ENCODE data around the gene ANKRD9. TPM values are rescaled to one million over a fixed set of nuclear protein-coding genes. Genes with fewer than 3 reads are reported as not detected.

The ANKRD9 gene
- total RNA-seq, 1 experiment from 2014 or later: 47.9 TPM

- in situ Hi-C loops (cut with HindIII; ENCODE audit: low pct_unique_long_range_greater_than_20kb, low sequenced_read_pairs): no loop called here
- DNase-seq (ENCODE audit: low read depth, low spot score): no peak
Measured at GRCh38 chr14:102469261-102469660, 40.3 kb downstream of the ANKRD9 start.

- in situ Hi-C loops (cut with HindIII; ENCODE audit: low pct_unique_long_range_greater_than_20kb, low sequenced_read_pairs): no loop called here
- no peak for DNase-seq (ENCODE audit: low read depth, low spot score)
Measured at GRCh38 chr14:102464846-102465341, 44.7 kb downstream of the ANKRD9 start.

GRCh38 chr14:102464006-102464405 is 45.6 kb downstream of the ANKRD9 start:
- DNase-seq (ENCODE audit: low read depth, low spot score): no peak
- in situ Hi-C loops (cut with HindIII; ENCODE audit: low pct_unique_long_range_greater_than_20kb, low sequenced_read_pairs): no loop called here

- in situ Hi-C loops (cut with HindIII; ENCODE audit: low pct_unique_long_range_greater_than_20kb, low sequenced_read_pairs): no loop called here
- no peak for DNase-seq (ENCODE audit: low read depth, low spot score)
Measured at GRCh38 chr14:102462391-102462790, 47.2 kb downstream of the ANKRD9 start.

- DNase-seq (ENCODE audit: low read depth, low spot score): no peak
- in situ Hi-C loops (cut with HindIII; ENCODE audit: low pct_unique_long_range_greater_than_20kb, low sequenced_read_pairs): no loop called here
Measured at GRCh38 chr14:102461490-102462338, 47.9 kb downstream of the ANKRD9 start.

- in situ Hi-C loops (cut with HindIII; ENCODE audit: low pct_unique_long_range_greater_than_20kb, low sequenced_read_pairs): no loop called here
- DNase-seq (ENCODE audit: low read depth, low spot score): no peak
Measured at GRCh38 chr14:102457509-102457908, 52.1 kb downstream of the ANKRD9 start.

GRCh38 chr14:102454711-102455110 is 54.9 kb downstream of the ANKRD9 start:
- DNase-seq (ENCODE audit: low read depth, low spot score): no peak
- in situ Hi-C loops (cut with HindIII; ENCODE audit: low pct_unique_long_range_greater_than_20kb, low sequenced_read_pairs): no loop called here

- in situ Hi-C loops (cut with HindIII; ENCODE audit: low pct_unique_long_range_greater_than_20kb, low sequenced_read_pairs): no loop called here
Measured at GRCh38 chr14:102452302-102452701, 57.3 kb downstream of the ANKRD9 start.

More at GRCh38 chr14:102452302-102452701, 57.3 kb downstream of the ANKRD9 start:
- no peak for DNase-seq (ENCODE audit: low read depth, low spot score)

Small RNA genes within 50 kb of the gene (small RNA-seq; reads per million reads assigned to genes)
- gene MIR4309: 0 reads per million in 2 experiments

Other genes with a start within 250 kb of the ANKRD9 start
- gene MOK, start 204.6 kb downstream of the ANKRD9 start, total RNA-seq (2014; rRNA removed; shearing (Covaris generic)): 98.9 and 111 TPM in 2 replicates
- gene ZNF839, start 190.0 kb downstream of the ANKRD9 start, total RNA-seq (2014; rRNA removed; shearing (Covaris generic)): 11.4 and 12.6 TPM in 2 replicates
- 127 and 133 TPM in 2 replicates for gene CINP, start 146.9 kb downstream of the ANKRD9 start, total RNA-seq (2014; rRNA removed; shearing (Covaris generic))
- gene TECPR2, start 146.8 kb downstream of the ANKRD9 start, total RNA-seq (2014; rRNA removed; shearing (Covaris generic)): 20.8 and 22.7 TPM in 2 replicates
- gene RCOR1, start 82.9 kb upstream of the ANKRD9 start, total RNA-seq (2014; rRNA removed; shearing (Covaris generic)): 11.3 and 11.6 TPM in 2 replicates

All from SK-MEL-5 (cell line).